GM18499 (cell line): ENCODE results near the gene MRPL49.
"Not testable (repeated sequence)": the region's sequence is repeated elsewhere in the genome, so short reads cannot be mapped to it uniquely, and the experiment has no call there.

Experiments used
- ATAC-seq: cut with Tn5 transposase; IDR thresholded peaks from one replicate; pipeline ENCODE4 v1.9.1; 2021; ENCODE audit warnings: moderate number of reproducible peaks; ENCODE audit not compliant: insufficient read depth, unreplicated experiment

Gene MRPL49

DNA sequence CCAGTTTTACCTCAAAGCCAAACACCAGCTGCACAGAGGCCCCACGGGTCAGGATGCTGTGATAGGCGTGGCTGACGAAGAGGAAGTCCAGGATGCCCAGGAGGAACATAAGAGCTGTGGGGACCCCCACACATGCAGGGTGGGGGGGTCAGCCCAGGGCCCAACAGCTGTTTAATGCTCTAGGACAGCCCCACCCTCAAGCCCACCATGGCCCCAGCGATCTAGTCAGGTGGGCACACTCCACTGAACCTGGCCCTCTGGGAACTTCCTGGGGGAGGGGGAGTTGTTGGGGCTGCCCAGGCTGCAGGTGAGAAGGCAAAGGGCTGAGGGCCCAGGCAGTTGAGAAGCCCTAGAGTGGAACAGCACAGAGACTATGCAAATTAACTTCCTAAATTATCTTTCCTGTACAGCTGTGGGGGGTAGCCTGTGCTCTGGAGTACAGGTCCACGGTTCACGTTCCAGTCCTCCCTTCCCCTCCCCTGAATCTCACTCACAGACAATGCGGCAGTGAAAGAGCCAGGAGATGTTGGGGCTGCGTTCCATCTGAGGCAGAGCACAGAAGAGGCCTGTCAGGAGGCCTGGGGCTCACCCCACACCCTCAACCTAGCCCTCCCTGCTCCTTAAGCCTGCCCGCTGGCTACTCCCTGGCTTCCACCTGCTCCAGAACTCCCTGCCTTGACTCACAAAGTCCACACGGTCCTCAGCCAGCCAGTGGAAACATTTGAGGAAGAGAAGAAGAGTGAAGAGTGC lies 10.3 kb downstream of the MRPL49 start:
- ATAC-seq = no peak

- no peak for ATAC-seq
Measured at GRCh38 chr11:65132988-65133700, 11.0 kb downstream of the MRPL49 start.

DNA sequence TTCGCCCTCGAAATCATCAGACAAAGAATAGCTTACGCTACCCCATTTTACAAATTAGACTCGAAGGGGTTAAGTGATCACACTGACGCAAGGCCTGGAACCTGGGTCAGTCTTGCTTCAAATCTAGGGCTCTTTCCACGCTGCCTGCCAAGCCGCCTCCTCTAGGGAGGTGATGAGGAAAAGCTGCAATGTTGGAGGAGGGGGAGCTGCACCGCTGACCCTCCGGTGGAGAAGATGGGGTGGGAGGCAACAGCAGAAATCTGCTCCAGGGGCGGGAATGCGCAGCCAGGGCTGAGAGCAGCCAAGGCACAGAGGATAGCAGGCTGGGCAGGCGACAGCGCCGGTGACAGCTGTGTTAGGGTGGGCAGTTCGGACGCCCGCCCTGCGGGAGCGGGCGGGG lies 11.6 kb downstream of the MRPL49 start:
- no peak for ATAC-seq

GRCh38 chr11:65134240-65134951 lies 12.3 kb downstream of the MRPL49 start, which contains the start of gene SYVN1:
Gene SYVN1 (minus strand): TSS chr11:65134519. CDS start chr11:65133601, 918 bp downstream.
- ATAC-seq = peak; percentile 31

DNA sequence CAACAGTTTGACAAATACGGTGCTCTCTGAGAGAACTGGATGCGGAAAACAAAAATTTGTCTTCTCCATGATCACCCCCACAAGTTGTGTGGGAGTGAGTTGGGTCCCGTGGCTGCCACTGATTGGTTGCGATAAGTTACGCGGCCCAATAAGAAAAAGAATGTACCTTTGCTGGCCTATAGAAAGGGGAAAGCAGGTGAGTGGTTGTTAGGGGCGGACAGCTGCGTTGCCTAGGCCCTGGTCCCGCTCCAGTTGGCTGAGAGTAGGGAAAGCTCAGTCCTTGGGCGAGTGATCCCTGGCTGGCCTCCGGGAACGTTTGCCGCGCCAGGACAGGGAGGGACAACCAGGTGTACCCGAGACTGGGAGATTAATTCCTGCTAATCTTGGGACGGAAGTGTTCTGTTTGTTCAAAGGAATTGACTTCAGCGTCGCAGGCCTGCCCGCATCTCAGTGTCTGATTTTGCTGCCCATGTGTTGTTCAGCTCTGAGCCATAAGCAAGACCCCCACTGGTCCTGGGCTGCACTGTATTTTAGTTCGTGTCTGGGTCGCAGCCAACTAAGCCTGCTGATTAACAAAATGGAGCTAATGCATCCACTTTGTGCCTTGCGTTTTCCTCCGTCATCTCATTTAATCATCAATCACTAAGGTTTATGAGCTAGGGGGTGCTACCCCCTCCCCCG lies 13.0 kb downstream of the MRPL49 start:
- peak; percentile 39 for ATAC-seq

GRCh38 chr11:65135633-65136145 lies 13.6 kb downstream of the MRPL49 start:
- ATAC-seq = no peak

GRCh38 chr11:65136515-65137096 lies 14.5 kb downstream of the MRPL49 start:
- ATAC-seq = no peak

- no peak for ATAC-seq
Measured at GRCh38 chr11:65141896-65142494, 19.9 kb downstream of the MRPL49 start.

GRCh38 chr11:65147352-65148075 lies 25.4 kb downstream of the MRPL49 start:
- no peak for ATAC-seq

DNA sequence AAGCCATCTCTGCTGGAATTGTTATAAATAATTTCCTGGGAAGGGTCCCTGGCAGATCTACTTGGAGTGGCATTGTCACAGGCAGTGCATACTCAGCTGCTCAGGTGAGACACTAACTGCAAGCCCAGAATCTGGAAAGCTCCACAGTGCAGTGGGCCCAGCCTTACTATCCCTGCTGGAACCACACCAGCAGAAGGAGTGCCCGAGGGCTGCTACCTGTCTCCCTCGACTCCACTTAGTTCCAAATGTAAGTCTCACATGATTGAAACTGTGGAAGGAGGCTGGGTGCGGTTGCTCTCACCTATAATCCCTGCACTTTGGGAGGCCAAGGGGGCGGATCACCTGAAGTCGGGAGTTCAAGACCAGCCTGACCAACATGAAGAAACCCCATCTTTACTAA lies 26.5 kb downstream of the MRPL49 start:
- ATAC-seq = no peak

GRCh38 chr11:65150131-65150508 lies 28.0 kb downstream of the MRPL49 start:
- ATAC-seq = not testable (repeated sequence)

- ATAC-seq = no peak
Measured at GRCh38 chr11:65150509-65151299, 28.6 kb downstream of the MRPL49 start.

DNA sequence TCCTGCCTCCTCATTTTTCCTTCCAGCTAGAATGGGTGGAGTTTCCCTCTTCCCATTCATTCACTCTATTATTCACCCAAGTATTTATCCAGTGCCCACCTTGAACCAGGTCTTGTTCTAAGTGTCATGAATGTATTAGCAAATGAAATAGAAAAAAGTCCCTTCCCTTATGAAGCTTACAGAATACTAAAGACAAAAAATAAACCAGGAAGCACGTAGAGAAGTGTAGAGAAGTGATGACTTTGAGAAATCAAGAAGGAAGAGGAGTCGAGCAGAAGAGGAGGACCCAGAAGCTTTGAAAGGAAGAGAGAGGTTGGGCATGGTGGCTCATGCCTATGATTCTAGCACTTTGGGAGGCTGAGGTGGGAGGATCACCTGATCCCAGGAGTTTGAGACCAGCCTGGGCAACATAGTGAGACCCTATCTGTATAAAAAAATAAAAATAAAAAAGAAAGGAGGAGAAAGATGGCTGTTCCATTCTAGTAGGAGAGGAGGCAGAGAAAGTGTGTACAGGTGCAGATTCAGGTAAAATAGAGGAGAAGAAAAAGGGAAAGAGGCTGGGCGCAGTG lies 29.3 kb downstream of the MRPL49 start:
- ATAC-seq = no peak

DNA sequence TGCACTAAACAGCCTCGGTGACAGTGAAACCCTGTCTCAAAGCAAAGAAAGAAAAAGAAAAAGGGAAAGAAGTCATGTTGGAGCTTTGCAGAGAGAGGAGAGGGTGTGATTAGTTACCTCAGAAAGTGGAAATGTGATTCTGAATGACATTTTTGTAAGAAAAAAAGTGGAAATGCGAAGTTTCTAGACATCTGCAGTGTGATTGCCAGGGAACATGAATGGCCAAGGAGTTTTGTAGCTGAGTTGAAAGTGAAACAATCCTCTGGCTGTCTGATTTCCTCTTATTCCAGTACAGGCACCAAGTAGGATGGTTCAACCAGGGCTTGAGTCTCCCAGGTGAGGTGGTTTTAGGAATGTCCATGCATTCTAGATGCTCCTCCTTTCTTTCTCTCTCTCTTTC lies 30.0 kb downstream of the MRPL49 start:
- no peak for ATAC-seq

DNA sequence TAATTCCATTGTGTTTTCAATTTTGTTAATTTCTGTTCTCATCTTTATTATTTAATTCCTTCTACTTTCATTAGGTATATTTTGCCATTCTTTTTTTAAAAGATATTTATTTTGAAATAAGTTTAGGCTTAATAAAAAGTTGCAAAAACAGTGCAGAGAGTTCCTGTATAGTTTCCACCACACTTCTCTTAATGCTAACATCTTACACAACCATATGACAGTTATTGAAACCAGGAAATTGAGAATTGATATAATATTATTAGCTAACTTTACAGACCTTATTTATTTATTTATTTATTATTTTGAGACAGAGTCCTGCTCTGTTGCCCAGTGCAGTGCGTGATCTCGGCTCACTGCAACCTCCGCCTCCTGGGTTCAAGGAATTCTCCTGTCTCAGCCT lies 34.1 kb downstream of the MRPL49 start:
- no peak for ATAC-seq

DNA sequence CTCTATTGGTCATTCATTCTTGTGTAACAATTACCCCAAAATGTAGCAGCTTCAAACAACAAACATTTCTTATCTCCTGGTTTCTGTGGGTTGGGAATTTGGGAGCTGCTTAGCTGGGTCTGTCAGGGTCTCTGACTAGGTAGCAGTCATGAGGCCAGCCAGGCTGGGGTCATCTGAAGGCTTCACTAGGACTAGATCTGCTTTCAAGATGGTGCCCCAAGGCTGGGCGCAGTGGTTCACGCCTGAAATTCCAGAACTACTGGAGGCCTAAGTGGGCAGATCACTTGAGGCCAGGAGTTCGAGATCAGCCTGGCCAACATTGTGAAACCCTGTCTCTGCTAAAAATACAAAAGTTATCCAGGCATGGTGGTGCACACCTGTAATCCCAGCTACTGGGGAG lies 34.8 kb downstream of the MRPL49 start:
- no peak for ATAC-seq

- no peak for ATAC-seq
Measured at GRCh38 chr11:65157336-65157735, 35.2 kb downstream of the MRPL49 start.

GRCh38 chr11:65159012-65159411 lies 36.9 kb downstream of the MRPL49 start:
- no peak for ATAC-seq
